ENCODE data around the gene RXRA.

The RXRA gene

GRCh38 chr9:134457321-134458206 lies 131.3 kb downstream of the RXRA start:
- no peak for TF ChIP-seq GATA1 (IDR thresholded peaks at IDR 0.05; ENCODE audit: low read depth, low read length)
- TF ChIP-seq POLR2A (IDR thresholded peaks at IDR 0.05; ENCODE audit: low read length): no peak
- DNase-seq: no peak

DNA sequence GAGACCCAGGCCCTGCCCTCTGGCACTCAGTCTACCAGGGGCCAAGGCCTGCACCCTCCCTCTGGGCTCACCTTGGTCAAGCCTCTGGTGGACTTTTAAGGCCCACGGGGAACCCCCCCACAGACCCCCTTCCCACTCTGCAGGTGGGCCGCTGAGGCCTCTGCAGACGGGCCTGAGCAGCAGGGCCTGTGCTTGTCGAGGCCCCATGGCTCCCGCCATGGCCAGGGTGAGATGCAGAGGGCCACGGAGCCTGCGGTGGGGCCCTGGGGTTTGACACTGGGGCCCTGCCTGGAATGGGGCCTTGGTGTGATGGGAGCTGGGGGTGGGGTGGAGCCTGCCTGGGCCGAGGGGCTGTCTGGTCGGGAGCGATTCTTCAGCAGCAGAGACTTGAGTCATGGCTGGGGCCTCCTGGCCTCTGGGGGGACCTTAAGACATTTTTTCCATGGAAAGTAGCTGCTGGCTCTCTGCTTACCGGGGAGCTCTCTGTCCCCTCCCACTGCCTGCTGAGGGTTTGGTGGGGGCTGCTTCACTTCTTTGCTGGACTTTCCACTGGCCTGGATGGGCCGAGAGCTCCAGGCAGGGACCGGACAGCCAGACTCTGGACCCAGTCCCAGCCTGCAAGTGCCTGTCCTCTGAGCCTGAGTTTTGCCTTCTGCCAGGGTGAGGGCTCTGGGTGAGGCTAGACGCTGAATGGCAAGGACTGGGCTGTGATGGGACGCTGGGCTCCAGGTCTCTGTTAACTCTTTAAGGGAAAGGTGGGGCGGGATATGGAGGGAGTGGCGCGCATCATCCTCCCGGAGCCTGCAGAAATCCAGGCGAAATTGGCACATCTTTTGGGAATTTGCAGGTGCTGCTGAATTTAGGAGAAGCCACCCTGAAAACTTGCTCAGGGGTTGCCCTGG lies 132.2 kb downstream of the RXRA start:
- DNase-seq: no peak
- TF ChIP-seq GATA1 (IDR thresholded peaks at IDR 0.05; ENCODE audit: low read depth, low read length): no peak

DNA sequence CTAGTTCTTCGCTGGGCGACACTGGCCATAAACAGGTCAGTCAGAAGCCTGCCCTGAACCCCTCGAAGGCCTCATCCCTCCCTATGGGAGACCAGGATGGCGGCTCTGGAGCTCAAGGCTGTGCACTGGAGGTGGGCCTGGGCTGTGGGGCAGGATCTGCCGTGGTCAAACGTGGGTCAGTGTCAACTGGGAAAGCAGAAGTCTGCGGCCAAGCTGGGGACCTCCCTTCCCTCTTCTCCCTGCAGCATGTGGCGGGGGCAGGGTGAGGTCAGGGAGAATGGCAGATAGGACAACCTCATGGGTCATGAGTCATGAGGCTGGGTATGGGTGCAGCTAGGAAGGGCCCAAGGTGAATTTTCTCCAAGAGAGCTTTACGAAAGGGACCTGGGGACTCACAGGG lies 132.9 kb downstream of the RXRA start:
- DNase-seq: no peak
- TF ChIP-seq POLR2A (IDR thresholded peaks at IDR 0.05; ENCODE audit: low read length): no peak
- TF ChIP-seq GATA1 (IDR thresholded peaks at IDR 0.05; ENCODE audit: low read depth, low read length): no peak

DNA sequence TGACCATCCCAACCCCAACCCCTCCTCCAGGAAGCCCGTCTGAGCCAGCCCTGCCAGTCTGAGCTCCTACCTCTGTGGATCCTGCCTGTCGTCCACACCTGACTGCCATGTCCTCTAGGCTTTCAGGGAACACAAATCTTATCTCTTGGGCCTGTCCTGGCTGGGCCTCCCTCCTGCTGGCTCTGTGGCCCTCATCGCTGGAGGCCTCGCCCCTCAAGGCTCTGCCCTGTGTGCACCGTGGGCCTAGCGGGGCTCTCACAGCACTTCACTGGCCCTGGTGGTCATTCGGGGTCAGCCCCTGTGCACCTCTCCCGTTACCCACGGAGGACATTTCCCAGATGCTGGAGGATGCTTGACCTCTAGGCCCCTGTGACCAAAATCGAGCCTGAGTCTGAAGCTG lies 133.3 kb downstream of the RXRA start:
- no peak for DNase-seq

GRCh38 chr9:134460206-134460605 lies 134.0 kb downstream of the RXRA start:
- TF ChIP-seq GATA1 (IDR thresholded peaks at IDR 0.05; ENCODE audit: low read depth, low read length) (no peak), POLR2A (IDR thresholded peaks at IDR 0.05; ENCODE audit: low read length) (no peak)
- DNase-seq: no peak

More for the DNA sequence above, 133.3 kb downstream of the RXRA start:
- TF ChIP-seq GATA1 (IDR thresholded peaks at IDR 0.05; ENCODE audit: low read depth, low read length): no peak
- TF ChIP-seq POLR2A (IDR thresholded peaks at IDR 0.05; ENCODE audit: low read length): no peak

- no peak for DNase-seq
- TF ChIP-seq GATA1 (IDR thresholded peaks at IDR 0.05; ENCODE audit: low read depth, low read length) (no peak), POLR2A (IDR thresholded peaks at IDR 0.05; ENCODE audit: low read length) (no peak)
Observed at GRCh38 chr9:134460896-134461295, 134.6 kb downstream of the RXRA start.

GRCh38 chr9:134461426-134461982 lies 135.2 kb downstream of the RXRA start:
- TF ChIP-seq POLR2A (IDR thresholded peaks at IDR 0.05; ENCODE audit: low read length) (no peak), GATA1 (IDR thresholded peaks at IDR 0.05; ENCODE audit: low read depth, low read length) (no peak)
- no peak for DNase-seq

- TF ChIP-seq POLR2A (IDR thresholded peaks at IDR 0.05; ENCODE audit: low read length) (no peak), GATA1 (IDR thresholded peaks at IDR 0.05; ENCODE audit: low read depth, low read length) (no peak)
- DNase-seq: no peak
Observed at GRCh38 chr9:134462318-134462717, 136.1 kb downstream of the RXRA start.

- TF ChIP-seq GATA1 (IDR thresholded peaks at IDR 0.05; ENCODE audit: low read depth, low read length) (no peak), POLR2A (IDR thresholded peaks at IDR 0.05; ENCODE audit: low read length) (no peak)
- DNase-seq: no peak
Observed at GRCh38 chr9:134463280-134463679, 137.0 kb downstream of the RXRA start.

- no peak for TF ChIP-seq GATA1 (IDR thresholded peaks at IDR 0.05; ENCODE audit: low read depth, low read length)
- TF ChIP-seq POLR2A (IDR thresholded peaks at IDR 0.05; ENCODE audit: low read length): no peak
- DNase-seq: no peak
Observed at GRCh38 chr9:134466869-134467616, 140.8 kb downstream of the RXRA start.

- no peak for DNase-seq
- TF ChIP-seq GATA1 (IDR thresholded peaks at IDR 0.05; ENCODE audit: low read depth, low read length): no peak
- TF ChIP-seq POLR2A (IDR thresholded peaks at IDR 0.05; ENCODE audit: low read length): no peak
Observed at GRCh38 chr9:134468358-134468757, 142.1 kb downstream of the RXRA start.

DNA sequence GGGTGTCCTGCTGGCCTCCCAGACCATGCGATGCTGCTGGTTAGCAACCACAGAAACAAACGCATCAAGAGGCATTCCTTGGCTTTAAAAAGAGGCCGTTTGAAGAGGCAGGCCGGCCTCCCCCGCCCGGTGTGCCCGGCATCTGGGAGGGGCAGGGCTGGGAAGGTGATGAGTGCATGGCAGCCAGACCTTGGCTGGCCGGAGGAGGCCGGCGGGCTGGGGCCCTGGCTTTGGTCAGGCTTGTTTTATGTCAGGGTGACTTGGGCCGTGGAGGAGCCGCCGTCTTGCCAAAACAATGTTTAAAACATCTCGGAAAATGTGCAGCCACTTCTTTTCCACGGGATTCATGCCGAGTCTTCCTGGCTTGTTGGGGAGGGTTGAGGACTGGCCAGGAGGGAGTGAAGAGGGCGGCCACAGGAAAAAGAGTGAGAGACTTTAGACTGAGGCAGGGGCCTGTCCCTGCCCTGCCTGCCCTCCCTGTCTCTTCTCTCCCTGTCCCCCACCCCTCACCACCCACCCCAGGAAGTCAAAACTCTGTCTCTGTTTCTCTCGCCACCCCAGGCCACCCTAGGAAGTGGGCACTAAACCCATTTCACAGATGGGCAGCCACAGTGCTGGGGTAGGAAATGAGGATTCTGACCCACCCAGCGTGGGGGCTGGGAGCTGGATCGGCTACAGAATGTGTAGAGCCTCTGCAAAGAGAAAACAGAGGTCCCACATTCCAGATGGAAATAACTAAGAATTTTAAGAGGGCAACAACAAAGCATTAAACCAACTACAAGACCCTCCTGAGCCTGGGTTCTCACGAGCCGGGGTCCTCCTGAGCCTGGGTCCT lies 143.0 kb downstream of the RXRA start:
- TF ChIP-seq POLR2A (IDR thresholded peaks at IDR 0.05; ENCODE audit: low read length): no peak
- no peak for TF ChIP-seq GATA1 (IDR thresholded peaks at IDR 0.05; ENCODE audit: low read depth, low read length)
- no peak for DNase-seq

- TF ChIP-seq GATA1 (IDR thresholded peaks at IDR 0.05; ENCODE audit: low read depth, low read length) (no peak), POLR2A (IDR thresholded peaks at IDR 0.05; ENCODE audit: low read length) (no peak)
Observed at GRCh38 chr9:134472256-134472655, 146.0 kb downstream of the RXRA start.

More at GRCh38 chr9:134472256-134472655, 146.0 kb downstream of the RXRA start:
- no peak for DNase-seq
